A673 (cell line): ENCODE measurements around the gene C12orf42. TPM values are rescaled to one million over a fixed set of nuclear protein-coding genes. Genes with fewer than 3 reads are reported as not detected.

Experiments used
- BruUV-seq: library from RNA; stranded (reverse); fragments of 400-500 nt; replicated peaks from 2 replicates; lab custom pipeline; 2021; lab: Mats Ljungman, UMichigan
- CTCF ChIA-PET: fragments of 300-600 bp; sonication (Branson Sonifier 250); formaldehyde crosslinking; loops from one replicate; lab custom pipeline; 2022; ENCODE audit warnings: antibody characterized with exemption; lab: Charles Lee
- POLR2A ChIA-PET: fragments of 300-600 bp; sonication (Branson Sonifier 250); formaldehyde crosslinking; loops from one replicate; lab custom pipeline; 2022; ENCODE audit warnings: antibody characterized with exemption; ENCODE audit not compliant: low non-redundant PET; lab: Charles Lee
- DNase-seq: peaks from one replicate; pipeline ENCODE4 v3.0.0-alpha.2; 2015; ENCODE audit warnings: low spot score
- H3K27ac ChIP-seq: fragments of 200-600 bp; sonication (generic); 2 replicates; pipeline ENCODE4 v1.5.1; 2016; ENCODE audit warnings: mixed run types, low read depth, mild to moderate bottlenecking, mixed read lengths, antibody characterized with exemption, low read length; ENCODE audit not compliant: poor library complexity, severe bottlenecking
- H3K27me3 ChIP-seq: fragments of 200-600 bp; sonication (generic); replicated peaks from 2 replicates; pipeline ENCODE4 v1.6.1; 2017; ENCODE audit warnings: mixed run types, low read depth, mild to moderate bottlenecking, mixed read lengths, antibody characterized with exemption, low read length; ENCODE audit not compliant: insufficient read depth, poor library complexity
- H3K36me3 ChIP-seq: fragments of 200-600 bp; sonication (generic); 2 replicates; pipeline ENCODE4 v1.6.1; 2016; ENCODE audit warnings: mixed run types, mild to moderate bottlenecking, mixed read lengths, antibody characterized with exemption, low read length; ENCODE audit not compliant: insufficient read depth, poor library complexity, severe bottlenecking
- H3K4me1 ChIP-seq: fragments of 200-600 bp; sonication (generic); 2 replicates; pipeline ENCODE4 v1.6.1; 2017; ENCODE audit warnings: mixed run types, mild to moderate bottlenecking, mixed read lengths, antibody characterized with exemption, low read length; ENCODE audit not compliant: insufficient read depth, poor library complexity, severe bottlenecking
- H3K4me3 ChIP-seq: fragments of 200-600 bp; sonication (generic); 2 replicates; pipeline ENCODE4 v1.5.1; 2016; ENCODE audit warnings: low read depth, mixed run types, mild to moderate bottlenecking, mixed read lengths, low read length; ENCODE audit not compliant: poor library complexity, severe bottlenecking
- H3K9me3 ChIP-seq: fragments of 200-600 bp; sonication (generic); 2 replicates; pipeline ENCODE4 v1.6.1; 2016; ENCODE audit warnings: mixed run types, low read depth, mild to moderate bottlenecking, mixed read lengths, antibody characterized with exemption, low read length; ENCODE audit not compliant: poor library complexity, severe bottlenecking
- EZH2 ChIP-seq: fragments of 200-600 bp; sonication (generic); IDR thresholded peaks from 2 replicates; pipeline ENCODE4 v1.6.1; 2017; ENCODE audit warnings: borderline replicate concordance, low read depth, mild to moderate bottlenecking, mixed read lengths, antibody characterized with exemption, low read length; ENCODE audit not compliant: poor library complexity, severe bottlenecking
- intact Hi-C: fragments of 100-400 bp; cut with micrococcal nuclease; formaldehyde crosslinking; loops from one replicate; pipeline ENCODE4 v1.10.0; 2022; ENCODE audit not compliant: unreplicated experiment
- total RNA-seq: library from RNA; stranded (reverse); gene quantifications from 2 replicates; pipeline ENCODE4 v1.2.3, GENCODE V29; 2021
- TF ChIP-seq, protein P1 (sequence below): fragments of 300-800, 200-600 bp; sonication (generic); conservative IDR thresholded peaks from 2 replicates; pipeline ENCODE4 v1.5.1; 2017; ENCODE audit warnings: low read depth, mild to moderate bottlenecking, antibody characterized with exemption, low read length, moderate library complexity, mixed read lengths

C12orf42 gene
- total RNA-seq, 1 experiment from 2014 or later = not detected

DNA sequence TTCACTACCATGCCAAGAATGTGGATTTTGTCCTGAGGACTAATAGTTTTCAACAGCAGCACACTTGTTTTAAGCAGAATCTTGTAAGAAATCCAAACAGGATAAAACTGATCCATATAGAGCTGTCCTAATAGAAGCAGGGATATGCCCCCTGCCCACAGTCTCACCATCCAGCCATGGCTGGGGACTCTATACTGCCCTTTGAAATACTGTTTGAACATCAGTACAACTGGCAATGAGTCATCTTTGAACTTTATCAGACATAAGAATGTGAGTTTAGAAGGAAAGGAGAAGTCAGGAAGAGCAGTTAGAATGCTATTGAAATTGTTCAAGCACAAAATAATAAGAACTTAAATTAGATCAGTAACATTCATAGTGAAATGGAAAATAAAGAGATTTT, 3.8 kb upstream of the C12orf42 start:
- no peak overlapping the region for H3K4me3 ChIP-seq
- no peak overlapping the region for H3K27ac ChIP-seq
- no peak for TF ChIP-seq EZH2
- TF ChIP-seq, protein P1, sequence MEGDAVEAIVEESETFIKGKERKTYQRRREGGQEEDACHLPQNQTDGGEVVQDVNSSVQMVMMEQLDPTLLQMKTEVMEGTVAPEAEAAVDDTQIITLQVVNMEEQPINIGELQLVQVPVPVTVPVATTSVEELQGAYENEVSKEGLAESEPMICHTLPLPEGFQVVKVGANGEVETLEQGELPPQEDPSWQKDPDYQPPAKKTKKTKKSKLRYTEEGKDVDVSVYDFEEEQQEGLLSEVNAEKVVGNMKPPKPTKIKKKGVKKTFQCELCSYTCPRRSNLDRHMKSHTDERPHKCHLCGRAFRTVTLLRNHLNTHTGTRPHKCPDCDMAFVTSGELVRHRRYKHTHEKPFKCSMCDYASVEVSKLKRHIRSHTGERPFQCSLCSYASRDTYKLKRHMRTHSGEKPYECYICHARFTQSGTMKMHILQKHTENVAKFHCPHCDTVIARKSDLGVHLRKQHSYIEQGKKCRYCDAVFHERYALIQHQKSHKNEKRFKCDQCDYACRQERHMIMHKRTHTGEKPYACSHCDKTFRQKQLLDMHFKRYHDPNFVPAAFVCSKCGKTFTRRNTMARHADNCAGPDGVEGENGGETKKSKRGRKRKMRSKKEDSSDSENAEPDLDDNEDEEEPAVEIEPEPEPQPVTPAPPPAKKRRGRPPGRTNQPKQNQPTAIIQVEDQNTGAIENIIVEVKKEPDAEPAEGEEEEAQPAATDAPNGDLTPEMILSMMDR = no peak
- ChIA-PET CTCF (no interaction called here), POLR2A (no interaction called here)
- peaks cover 44% of the 10 kb centered on the region for H3K27me3 ChIP-seq
- DNase-seq = no peak
- no peaks in the 10 kb centered on the region for H3K36me3 ChIP-seq
- H3K9me3 ChIP-seq = no peaks in the 10 kb centered on the region
- BruUV-seq = no TSS peak
- no peaks in the 10 kb centered on the region for H3K4me1 ChIP-seq
- intact Hi-C loops = no loop called here

DNA sequence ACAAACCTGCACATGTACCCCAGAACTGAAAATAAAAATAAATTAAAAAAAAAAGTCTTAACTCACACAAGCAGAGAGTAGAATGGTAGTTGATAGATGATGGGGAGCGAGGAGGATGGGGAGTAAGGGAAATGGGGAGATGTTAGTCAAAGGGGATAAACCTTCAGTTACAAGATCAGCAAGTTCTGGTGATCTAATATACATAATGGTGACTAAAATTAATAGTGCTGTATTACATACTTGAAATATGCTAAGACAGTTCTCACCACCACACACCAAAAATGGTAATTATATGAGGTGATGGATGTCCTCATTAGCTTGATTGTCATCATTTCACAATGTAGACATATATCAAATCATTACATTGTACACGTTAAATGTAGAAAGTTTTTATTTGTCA, 3.2 kb upstream of the C12orf42 start:
- no peaks in the 10 kb centered on the region for H3K9me3 ChIP-seq
- CTCF ChIA-PET = no interaction called here
- no peak overlapping the region for H3K27ac ChIP-seq
- BruUV-seq = no TSS peak
- no peaks in the 10 kb centered on the region for H3K4me1 ChIP-seq
- H3K27me3 ChIP-seq = peaks cover 50% of the 10 kb centered on the region
- no peaks in the 10 kb centered on the region for H3K36me3 ChIP-seq
- TF ChIP-seq, protein P1 = no peak
- TF ChIP-seq EZH2 = no peak
- no peak for DNase-seq
- no peak overlapping the region for H3K4me3 ChIP-seq
- intact Hi-C loops = no loop called here
- POLR2A ChIA-PET = no interaction called here

- Histone ChIP-seq H3K9me3 (no peaks in the 10 kb centered on the region), H3K27ac (no peak overlapping the region), H3K4me1 (no peaks in the 10 kb centered on the region), H3K4me3 (no peak overlapping the region), H3K36me3 (no peaks in the 10 kb centered on the region), H3K27me3 (peaks cover 48% of the 10 kb centered on the region)
- TF ChIP-seq EZH2 = no peak
- no TSS peak for BruUV-seq
- ChIA-PET CTCF (no interaction called here), POLR2A (no interaction called here)
- DNase-seq = no peak
- intact Hi-C loops = no loop called here
Measured at GRCh38 chr12:103494734-103495468, 867 bp downstream of the C12orf42 start.

DNA sequence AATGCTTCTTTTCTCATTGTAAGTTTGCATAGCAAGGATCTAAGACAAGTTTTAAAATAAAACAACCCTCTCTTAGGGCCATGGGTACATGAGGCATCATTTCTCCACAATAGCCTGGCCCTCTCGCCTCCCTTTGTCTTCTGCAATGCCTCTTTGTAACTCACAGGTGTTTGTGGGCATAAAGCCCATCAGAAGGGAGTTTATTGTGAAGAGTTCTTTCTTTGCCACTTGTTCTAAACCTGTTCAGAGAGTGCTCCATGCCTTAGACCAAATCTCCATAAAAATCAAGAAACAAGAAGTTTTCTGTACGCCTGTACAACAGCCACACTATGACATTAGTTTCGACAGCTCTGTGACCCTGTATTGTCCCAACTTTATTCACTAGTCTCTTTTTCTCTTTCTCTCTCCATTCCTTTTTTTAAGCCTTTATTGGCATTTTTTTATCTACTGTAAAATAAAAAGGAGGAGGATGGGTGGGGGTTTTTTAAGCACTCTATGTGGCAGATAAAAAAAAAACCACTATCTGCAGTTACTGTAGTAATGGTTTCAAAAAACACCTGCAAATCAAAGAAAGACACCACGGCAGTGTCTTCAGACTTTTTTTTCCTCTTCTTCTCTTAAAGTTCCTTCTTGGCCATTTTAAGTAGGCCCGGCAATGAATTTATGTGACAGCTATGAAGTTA, 1.6 kb downstream of the C12orf42 start:
- CTCF ChIA-PET = no interaction called here
- intact Hi-C loops = no loop called here

More for the DNA sequence above, 1.6 kb downstream of the C12orf42 start:
- no peak for DNase-seq
- no peak for TF ChIP-seq EZH2
- TF ChIP-seq, protein P1 = no peak
- BruUV-seq = no TSS peak
- H3K4me3 ChIP-seq = no peak overlapping the region
- H3K36me3 ChIP-seq = no peaks in the 10 kb centered on the region
- no peak overlapping the region for H3K27ac ChIP-seq
- no peaks in the 10 kb centered on the region for H3K9me3 ChIP-seq
- no peaks in the 10 kb centered on the region for H3K4me1 ChIP-seq
- POLR2A ChIA-PET = no interaction called here
- H3K27me3 ChIP-seq = peaks cover 48% of the 10 kb centered on the region
